ENCODE measurements around the gene F11R.

DNA sequence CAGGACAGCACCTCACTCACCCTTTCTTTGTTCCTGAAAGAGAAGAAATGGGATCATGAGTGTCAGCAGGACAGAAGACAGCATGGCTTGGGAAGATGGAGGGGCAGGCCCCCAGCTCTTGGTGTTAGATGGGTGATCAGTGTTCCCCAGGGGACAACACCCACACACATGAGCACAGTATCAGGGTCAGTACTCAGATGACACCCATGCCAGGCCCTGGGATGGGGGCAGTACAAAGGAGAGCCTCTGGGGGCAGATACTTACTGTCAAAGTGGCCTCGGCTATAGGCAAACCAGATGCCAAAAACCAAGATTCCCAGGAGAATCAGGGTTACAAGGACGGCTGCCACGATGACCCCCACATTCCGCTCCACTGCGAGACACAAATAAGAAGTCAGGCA is 21.6 kb downstream of the F11R start:
- no peak for TF ChIP-seq YY1 (IDR thresholded peaks at IDR 0.05)
- no peak for TF ChIP-seq RAD21 (IDR thresholded peaks at IDR 0.05)
- TF ChIP-seq, protein P1, sequence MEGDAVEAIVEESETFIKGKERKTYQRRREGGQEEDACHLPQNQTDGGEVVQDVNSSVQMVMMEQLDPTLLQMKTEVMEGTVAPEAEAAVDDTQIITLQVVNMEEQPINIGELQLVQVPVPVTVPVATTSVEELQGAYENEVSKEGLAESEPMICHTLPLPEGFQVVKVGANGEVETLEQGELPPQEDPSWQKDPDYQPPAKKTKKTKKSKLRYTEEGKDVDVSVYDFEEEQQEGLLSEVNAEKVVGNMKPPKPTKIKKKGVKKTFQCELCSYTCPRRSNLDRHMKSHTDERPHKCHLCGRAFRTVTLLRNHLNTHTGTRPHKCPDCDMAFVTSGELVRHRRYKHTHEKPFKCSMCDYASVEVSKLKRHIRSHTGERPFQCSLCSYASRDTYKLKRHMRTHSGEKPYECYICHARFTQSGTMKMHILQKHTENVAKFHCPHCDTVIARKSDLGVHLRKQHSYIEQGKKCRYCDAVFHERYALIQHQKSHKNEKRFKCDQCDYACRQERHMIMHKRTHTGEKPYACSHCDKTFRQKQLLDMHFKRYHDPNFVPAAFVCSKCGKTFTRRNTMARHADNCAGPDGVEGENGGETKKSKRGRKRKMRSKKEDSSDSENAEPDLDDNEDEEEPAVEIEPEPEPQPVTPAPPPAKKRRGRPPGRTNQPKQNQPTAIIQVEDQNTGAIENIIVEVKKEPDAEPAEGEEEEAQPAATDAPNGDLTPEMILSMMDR (IDR thresholded peaks at IDR 0.05; ENCODE audit: low read depth, low read length, missing input control): no peak

All from liver (tissue), 3 donors.